GM18870 (cell line): ENCODE data around the gene ADIPOQ.
"Not testable (repeated sequence)": the region's sequence is repeated elsewhere in the genome, so short reads cannot be mapped to it uniquely, and the experiment has no call there.

Experiments
- ATAC-seq: cut with Tn5 transposase; IDR thresholded peaks from one replicate; pipeline ENCODE4 v1.9.1; 2021; ENCODE audit warnings: moderate library complexity; ENCODE audit not compliant: unreplicated experiment

Gene ADIPOQ

GRCh38 chr3:186901135-186901734 is 58.7 kb downstream of the ADIPOQ start:
- ATAC-seq, result no peak

GRCh38 chr3:186902154-186902553 is 59.6 kb downstream of the ADIPOQ start:
- ATAC-seq, result no peak

GRCh38 chr3:186902713-186903112 is 60.2 kb downstream of the ADIPOQ start:
- ATAC-seq, result no peak

GRCh38 chr3:186903676-186904075 is 61.2 kb downstream of the ADIPOQ start:
- ATAC-seq, result not testable (repeated sequence)

GRCh38 chr3:186907075-186907474 is 64.6 kb downstream of the ADIPOQ start:
- not testable (repeated sequence) for ATAC-seq
